GM12891 (cell line): ENCODE measurements around the gene HIC1.
A peak's percentile ranks its signal among the peaks of the same experiment; 100 is the strongest.

Source experiments
- DNase-seq: peaks from one replicate; pipeline ENCODE4 v3.0.0; 2011; ENCODE audit warnings: low spot score; ENCODE audit not compliant: insufficient read length
- FAIRE-seq: peaks from 2 replicates; lab custom pipeline; 2011; peaks lifted over from hg19 to GRCh38; lab: Jason Lieb, UNC
- PAX5 ChIP-seq: IDR thresholded peaks from 2 replicates; pipeline ENCODE4 v1.6.1; 2011; ENCODE audit warnings: low read length, moderate library complexity, mild to moderate bottlenecking; ENCODE audit not compliant: insufficient read depth, severe bottlenecking
- POLR2A ChIP-seq: IDR thresholded peaks from 2 replicates; pipeline ENCODE4 v1.6.1; 2011; ENCODE audit warnings: low read depth, low read length, control low read depth
- POLR2AphosphoS5 ChIP-seq: IDR thresholded peaks from 2 replicates; pipeline ENCODE4 v1.6.1; 2011; ENCODE audit warnings: low read depth, low read length, control low read depth
- POU2F2 ChIP-seq: IDR thresholded peaks from 2 replicates; pipeline ENCODE4 v1.6.1; 2011; ENCODE audit warnings: low read depth, mild to moderate bottlenecking, control low read depth, low read length, moderate library complexity
- SPI1 ChIP-seq: IDR thresholded peaks from 2 replicates; pipeline ENCODE4 v1.6.1; 2011; ENCODE audit warnings: low read depth, low read length, control low read depth
- TAF1 ChIP-seq: IDR thresholded peaks from 2 replicates; pipeline ENCODE4 v1.6.1; 2011; ENCODE audit warnings: low read depth, low read length, control low read depth

HIC1 gene

GRCh38 chr17:2016494-2016893, 38.4 kb upstream of the HIC1 start:
- FAIRE-seq: no peak
- TF ChIP-seq POU2F2: no peak
- TF ChIP-seq PAX5: no peak
- TF ChIP-seq POLR2A: no peak
- no peak for TF ChIP-seq SPI1
- no peak for TF ChIP-seq TAF1
- no peak for TF ChIP-seq POLR2AphosphoS5
- no peak for DNase-seq

- FAIRE-seq: no peak
- TF ChIP-seq PAX5: peak; percentile 81
- no peak for TF ChIP-seq TAF1
- TF ChIP-seq SPI1: no peak
- TF ChIP-seq POU2F2: no peak
- TF ChIP-seq POLR2AphosphoS5: no peak
- DNase-seq: no peak
Measured at GRCh38 chr17:2017274-2017941, 37.5 kb upstream of the HIC1 start.

DNA sequence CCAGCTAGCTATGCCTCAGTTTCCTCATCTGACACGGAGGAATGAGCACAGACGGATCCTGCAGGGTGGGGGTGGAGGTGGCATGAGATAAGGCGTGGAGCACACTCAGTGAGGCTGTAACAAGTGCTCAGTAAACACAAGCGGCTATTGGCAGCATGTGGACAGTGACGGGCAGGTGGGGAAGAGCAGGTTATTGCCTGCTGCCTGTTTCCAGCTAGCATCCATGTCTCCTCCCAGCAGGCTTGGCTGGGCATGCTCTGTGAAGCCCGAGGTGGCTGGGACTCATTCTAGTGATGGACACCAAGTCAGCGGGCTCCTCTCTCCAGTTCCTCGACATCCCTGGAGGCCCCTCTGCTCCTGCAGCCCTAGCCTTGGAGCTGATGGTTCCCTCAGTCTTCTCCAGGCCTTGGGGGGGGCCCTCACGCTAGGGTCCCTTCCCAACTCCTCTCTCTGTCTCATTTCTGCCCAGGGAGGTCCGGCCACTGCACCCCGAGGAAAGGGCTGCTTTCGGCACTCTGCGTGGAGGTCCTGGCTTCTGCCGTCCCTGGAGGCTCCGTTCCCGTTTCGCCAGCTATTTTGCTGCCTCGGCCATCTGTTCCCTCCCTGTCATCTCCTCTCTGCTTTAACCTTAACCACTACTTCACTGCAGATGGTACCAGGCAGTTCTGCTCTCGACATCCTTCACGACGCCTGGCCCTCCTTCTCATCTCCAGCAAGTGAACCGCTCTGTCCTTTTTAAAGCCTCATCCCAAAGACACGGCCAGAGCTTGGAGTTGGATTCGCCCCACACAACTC, 36.0 kb upstream of the HIC1 start:
- no peak for FAIRE-seq
- DNase-seq: no peak
- TF ChIP-seq POU2F2: no peak
- TF ChIP-seq POLR2AphosphoS5: no peak
- TF ChIP-seq PAX5: no peak
- TF ChIP-seq SPI1: no peak
- no peak for TF ChIP-seq POLR2A
- TF ChIP-seq TAF1: no peak

- FAIRE-seq (no peak), DNase-seq (no peak)
- TF ChIP-seq TAF1 (no peak), SPI1 (no peak), POLR2AphosphoS5 (no peak), PAX5 (no peak), POU2F2 (no peak), POLR2A (no peak)
Measured at GRCh38 chr17:2019723-2020122, 35.2 kb upstream of the HIC1 start.

DNA sequence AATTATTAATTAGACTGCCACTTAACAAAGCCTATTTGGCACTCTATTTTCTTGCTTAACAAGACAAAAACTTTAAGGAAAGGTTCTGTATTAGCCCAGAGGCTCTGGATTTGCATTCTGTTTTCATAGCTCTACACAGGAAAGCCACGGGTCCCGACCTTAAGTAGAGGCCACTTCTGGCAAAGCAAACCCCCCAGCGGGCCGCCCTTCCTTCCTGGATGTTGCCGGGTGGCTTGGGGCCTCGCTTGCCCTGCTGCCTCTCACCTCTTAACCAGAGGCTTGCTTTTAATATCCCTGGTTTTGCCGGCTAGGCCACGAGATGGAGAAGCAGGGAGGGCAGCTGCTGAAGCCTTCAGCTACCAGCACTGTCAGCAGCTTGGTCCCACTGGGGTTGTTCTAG, 34.2 kb upstream of the HIC1 start:
- DNase-seq: no peak
- no peak for FAIRE-seq
- no peak for TF ChIP-seq POLR2AphosphoS5
- no peak for TF ChIP-seq SPI1
- TF ChIP-seq PAX5: no peak
- TF ChIP-seq POU2F2: no peak
- no peak for TF ChIP-seq POLR2A
- no peak for TF ChIP-seq TAF1

- FAIRE-seq: no peak
- no peak for TF ChIP-seq SPI1
- no peak for TF ChIP-seq POU2F2
- TF ChIP-seq TAF1: no peak
- TF ChIP-seq POLR2A: no peak
- DNase-seq: no peak
Measured at GRCh38 chr17:2022647-2023240, 32.2 kb upstream of the HIC1 start.

DNA sequence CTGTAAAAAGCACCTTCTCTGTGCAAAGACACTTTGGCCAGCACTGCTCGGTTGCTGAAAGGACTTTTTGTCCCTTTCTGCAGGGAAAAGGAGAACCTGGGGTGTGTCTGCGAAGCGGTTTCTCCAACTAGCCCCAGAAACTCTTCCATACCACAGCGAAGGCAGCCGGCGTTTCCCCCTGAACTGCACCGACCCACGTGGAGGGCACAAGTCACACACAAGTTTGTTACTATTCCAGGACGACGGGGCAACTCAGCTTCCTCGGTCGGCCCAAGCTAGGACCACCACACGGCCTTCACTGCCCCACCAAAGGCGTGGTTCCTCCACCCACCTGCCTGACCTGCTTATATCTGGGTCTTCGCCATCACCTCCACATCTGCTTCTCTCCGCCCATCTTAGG, 31.6 kb upstream of the HIC1 start:
- FAIRE-seq (no peak), DNase-seq (no peak)
- no peak for TF ChIP-seq POLR2AphosphoS5
- TF ChIP-seq POU2F2: no peak
- no peak for TF ChIP-seq SPI1
- no peak for TF ChIP-seq POLR2A

DNA sequence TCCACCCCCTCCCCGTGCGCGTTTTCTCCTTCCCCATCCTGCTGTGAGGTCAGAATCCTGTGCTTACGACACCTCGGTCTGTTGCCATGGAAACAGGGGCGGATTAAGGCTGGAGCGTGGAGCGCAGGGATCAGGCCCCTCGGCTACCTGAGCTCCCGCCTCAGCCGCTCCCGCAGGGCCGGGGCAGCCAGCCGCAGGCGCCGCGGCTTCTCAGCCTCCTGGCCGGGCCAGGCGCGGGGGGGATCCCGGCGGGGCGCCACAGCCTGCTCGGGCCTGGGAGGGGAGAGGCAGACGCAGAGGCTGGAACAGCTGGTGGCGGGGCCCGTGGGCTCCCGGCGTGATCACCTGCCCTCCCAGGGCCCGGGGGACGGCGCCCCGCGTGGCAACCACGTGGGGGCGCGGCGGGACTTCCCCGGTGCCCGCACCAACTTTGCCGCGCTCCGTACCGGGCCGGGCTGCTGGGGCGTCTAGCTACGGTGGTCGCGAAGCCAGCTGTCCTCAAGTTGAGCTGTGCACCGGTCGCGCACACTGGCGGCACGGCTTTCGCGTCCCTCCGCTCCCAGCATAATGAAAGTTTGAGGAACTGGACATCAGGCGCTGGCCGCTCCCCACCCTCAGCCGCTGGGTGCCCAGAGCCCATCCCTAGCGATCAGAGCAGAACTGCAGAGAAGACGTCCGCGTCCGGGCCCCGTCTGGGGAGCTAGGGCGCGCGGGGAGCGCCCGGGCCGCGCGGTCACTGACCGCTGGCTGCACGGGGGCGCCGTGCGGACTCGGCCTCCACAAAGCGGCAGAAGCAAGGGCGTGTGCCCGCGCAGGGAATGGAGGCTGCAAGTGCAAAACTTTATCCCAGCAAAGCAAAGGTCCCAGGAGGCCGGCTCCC, 31.0 kb upstream of the HIC1 start:
- DNase-seq: no peak
- FAIRE-seq: no peak
- TF ChIP-seq POU2F2: no peak
- TF ChIP-seq POLR2AphosphoS5: no peak
- no peak for TF ChIP-seq TAF1
- no peak for TF ChIP-seq POLR2A
- TF ChIP-seq PAX5: no peak
- TF ChIP-seq SPI1: no peak

- TF ChIP-seq POLR2AphosphoS5 (no peak), SPI1 (no peak), TAF1 (no peak), PAX5 (no peak), POU2F2 (no peak), POLR2A (no peak)
- DNase-seq (no peak), FAIRE-seq (no peak)
Measured at GRCh38 chr17:2024572-2025219, 30.2 kb upstream of the HIC1 start.
